Posterior cingulate gyrus (tissue), 11 donors: ENCODE data around the gene ANXA1.
"Not testable (repeated sequence)": the region's sequence is repeated elsewhere in the genome, so short reads cannot be mapped to it uniquely, and the experiment has no call there.

ENCODE experiments used
- DNase-seq, 10 donors: peaks; one replicate each; pipeline versions ENCODE4 v3.0.0 to v3.0.0-alpha.2; 2020 to 2021; ENCODE audit warnings: mixed read lengths in 3 of 10
- intact Hi-C: fragments of 100-400 bp; cut with DNase I; formaldehyde crosslinking; loops from one replicate; pipeline ENCODE4 v1.15.1; 2023

ANXA1 gene

GRCh38 chr9:73165911-73166310, 14.2 kb downstream of the ANXA1 start:
- intact Hi-C loops = no loop called here
- DNase-seq = no peak

GRCh38 chr9:73166468-73166867, 14.8 kb downstream of the ANXA1 start:
- DNase-seq = no peak
- intact Hi-C loops = no loop called here

- no peak for DNase-seq
- intact Hi-C loops = no loop called here
Measured at GRCh38 chr9:73167614-73168013, 15.9 kb downstream of the ANXA1 start.

GRCh38 chr9:73168298-73168934, 16.8 kb downstream of the ANXA1 start:
- DNase-seq = no peak
- intact Hi-C loops = no loop called here

- DNase-seq = no peak
- intact Hi-C loops = no loop called here
Measured at GRCh38 chr9:73170185-73170957, 18.7 kb downstream of the ANXA1 start.

GRCh38 chr9:73172901-73173215, 21.2 kb downstream of the ANXA1 start:
- intact Hi-C loops = no loop called here
- no peak for DNase-seq

- DNase-seq = no peak
- intact Hi-C loops = no loop called here
Measured at GRCh38 chr9:73173557-73174329, 22.1 kb downstream of the ANXA1 start.

GRCh38 chr9:73174330-73174980, 22.8 kb downstream of the ANXA1 start:
- no peak for DNase-seq
- intact Hi-C loops = no loop called here

GRCh38 chr9:73176450-73176875, 24.8 kb downstream of the ANXA1 start:
- intact Hi-C loops = no loop called here

GRCh38 chr9:73178044-73178443, 26.4 kb downstream of the ANXA1 start:
- intact Hi-C loops = no loop called here
- DNase-seq = no peak

More at GRCh38 chr9:73176450-73176875, 24.8 kb downstream of the ANXA1 start:
- no peak for DNase-seq

- intact Hi-C loops = no loop called here
- no peak for DNase-seq
Measured at GRCh38 chr9:73179589-73179988, 27.9 kb downstream of the ANXA1 start.

- intact Hi-C loops = loop anchor here (5.0 to 10.0 kb wide), 2 partner anchors 323 to 906 kb away; no protein-coding TSS in a partner anchor
- DNase-seq = no peak
Measured at GRCh38 chr9:73180403-73180802, 28.7 kb downstream of the ANXA1 start.

- intact Hi-C loops = loop anchor here (5.0 to 10.0 kb wide), 2 partner anchors 326 to 908 kb away; no protein-coding TSS in a partner anchor
- no peak for DNase-seq
Measured at GRCh38 chr9:73182928-73183327, 31.3 kb downstream of the ANXA1 start.

- intact Hi-C loops = loop anchor here (5.0 to 10.0 kb wide), 2 partner anchors 326 to 909 kb away; no protein-coding TSS in a partner anchor
- DNase-seq = no peak
Measured at GRCh38 chr9:73183428-73183827, 31.8 kb downstream of the ANXA1 start.

GRCh38 chr9:73183917-73184861, 32.5 kb downstream of the ANXA1 start:
- intact Hi-C loops = loop anchor here (2.0 to 10.0 kb wide), 3 partner anchors 75 to 909 kb away; no protein-coding TSS in a partner anchor
- no peak for DNase-seq

- DNase-seq, intact Hi-C loops: not testable (repeated sequence)
Measured at GRCh38 chr9:73191109-73191508, 39.4 kb downstream of the ANXA1 start.

- DNase-seq = no peak
- intact Hi-C loops = no loop called here
Measured at GRCh38 chr9:73194284-73194683, 42.6 kb downstream of the ANXA1 start.

- no peak for DNase-seq
- intact Hi-C loops = no loop called here
Measured at GRCh38 chr9:73199448-73199847, 47.8 kb downstream of the ANXA1 start.

- intact Hi-C loops = loop anchor here (2.0 to 10.0 kb wide), 2 partner anchors 1371 to 1545 kb away; no protein-coding TSS in a partner anchor
- DNase-seq = peak in 5 of 10 donors; percentile 10 to 72 (median 54)
Measured at GRCh38 chr9:73199886-73200285, 48.2 kb downstream of the ANXA1 start.
